Fibroblast of villous mesenchyme (primary cell): ENCODE data around the gene SMYD3. TPM values are rescaled to one million over a fixed set of nuclear protein-coding genes. Genes with fewer than 3 reads are reported as not detected.
"Not testable (repeated sequence)": the region's sequence is repeated elsewhere in the genome, so short reads cannot be mapped to it uniquely, and the experiment has no call there.

Experiments
- DNase-seq: peaks from one replicate; pipeline ENCODE4 v3.0.0-alpha.2; 2010; ENCODE audit warnings: low read depth
- H3K4me3 ChIP-seq: 2 replicates; pipeline ENCODE4 v1.5.1; 2011; ENCODE audit warnings: low read depth, mild to moderate bottlenecking, low read length
- CTCF ChIP-seq: IDR thresholded peaks from 2 replicates; pipeline ENCODE4 v1.5.1; 2012; ENCODE audit warnings: low read depth, mild to moderate bottlenecking, low read length; ENCODE audit not compliant: insufficient read depth
- total RNA-seq: library from RNA; depleted of rRNA; stranded (reverse); fragments of >200 nt; gene quantifications from 2 replicates; pipeline ENCODE4 v1.2.3, GENCODE V29; 2012

Gene SMYD3
- total RNA-seq, 1 donor, result 35.4 TPM

- peak; percentile 57 for DNase-seq
- peak; percentile 39 for TF ChIP-seq CTCF
- no peak overlapping the region for H3K4me3 ChIP-seq
These were observed 681.8 kb downstream of the SMYD3 start for GRCh38 chr1:245825128-245825901.

GRCh38 chr1:245823408-245824147 is 683.5 kb downstream of the SMYD3 start:
- H3K4me3 ChIP-seq, result no peak overlapping the region
- TF ChIP-seq CTCF, result no peak
- peak; percentile 26 for DNase-seq

- TF ChIP-seq CTCF, result no peak
- H3K4me3 ChIP-seq, result no peak overlapping the region
- peak; percentile 81 for DNase-seq
These were observed 684.1 kb downstream of the SMYD3 start for GRCh38 chr1:245822996-245823395.

GRCh38 chr1:245818363-245818762 is 688.7 kb downstream of the SMYD3 start:
- not testable (repeated sequence) for DNase-seq, H3K4me3 ChIP-seq

GRCh38 chr1:245816496-245816895 is 690.6 kb downstream of the SMYD3 start:
- not testable (repeated sequence) for DNase-seq, H3K4me3 ChIP-seq

- H3K4me3 ChIP-seq, result no peak overlapping the region
- no peak for DNase-seq
- no peak for TF ChIP-seq CTCF
These were observed 692.4 kb downstream of the SMYD3 start for GRCh38 chr1:245814651-245815050.

GRCh38 chr1:245812278-245812677 is 694.8 kb downstream of the SMYD3 start:
- no peak overlapping the region for H3K4me3 ChIP-seq
- no peak for DNase-seq
- no peak for TF ChIP-seq CTCF

GRCh38 chr1:245810789-245811337 is 696.2 kb downstream of the SMYD3 start:
- no peak overlapping the region for H3K4me3 ChIP-seq
- DNase-seq, result no peak
- TF ChIP-seq CTCF, result no peak
